NCI-H187 (cell line): ENCODE data around the gene LINGO3.

Source experiments
- DNase-seq, 2 experiments: peaks; one replicate each; lab custom pipeline; 2025; lab: John Stamatoyannopoulos, UW

The LINGO3 gene

GRCh38 chr19:2261438-2262172 lies 46.3 kb downstream of the LINGO3 start:
- DNase-seq: no peak

- DNase-seq: no peak
Measured at GRCh38 chr19:2260341-2260805, 47.6 kb downstream of the LINGO3 start.

- DNase-seq: no peak
Measured at GRCh38 chr19:2259336-2259735, 48.6 kb downstream of the LINGO3 start.
